ENCODE data around the gene OR8B12.
"Not testable (repeated sequence)": the region's sequence is repeated elsewhere in the genome, so short reads cannot be mapped to it uniquely, and the experiment has no call there.

Gene OR8B12

GRCh38 chr11:124519850-124520549 lies 23.5 kb downstream of the OR8B12 start:
- no peak for DNase-seq

- DNase-seq, result no peak
Observed at GRCh38 chr11:124518989-124519451, 24.4 kb downstream of the OR8B12 start.

DNA sequence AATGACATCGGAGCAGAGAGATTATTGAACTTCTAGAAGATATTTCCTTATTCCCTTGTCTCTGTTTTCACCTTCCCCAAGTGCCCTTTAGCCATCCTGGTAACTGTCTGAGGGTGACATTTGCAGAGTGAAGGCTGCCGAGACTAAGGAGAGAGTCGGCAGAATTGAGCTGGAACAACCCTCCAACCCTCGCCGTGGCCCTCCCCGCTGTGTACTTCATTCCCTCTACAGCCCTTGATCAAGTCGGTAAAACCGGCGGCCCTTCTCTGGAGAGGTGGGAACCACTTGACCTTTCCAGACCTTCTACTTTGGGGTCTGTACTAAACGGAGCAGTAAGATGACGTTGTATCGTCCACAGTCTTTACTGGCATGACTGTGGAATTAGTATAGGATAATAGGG lies 26.1 kb downstream of the OR8B12 start:
- no peak for DNase-seq

DNA sequence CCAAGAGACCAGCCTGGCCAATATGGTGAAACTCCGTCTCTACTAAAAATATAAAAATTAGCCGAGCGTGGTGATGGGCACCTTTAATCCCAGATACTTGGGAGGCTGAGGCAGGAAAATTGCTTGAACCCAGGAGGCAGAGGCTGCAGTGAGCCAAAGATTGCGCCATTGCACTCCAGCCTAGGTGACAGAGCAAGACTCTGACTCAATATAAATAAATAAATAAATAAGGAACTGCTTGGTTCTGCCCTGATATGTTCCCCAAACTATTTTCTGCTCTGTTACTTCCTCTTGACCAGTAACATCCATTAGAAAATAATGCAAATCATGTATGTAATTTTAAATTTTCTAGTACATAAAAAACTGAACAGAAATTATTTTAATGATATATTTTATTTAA lies 28.8 kb downstream of the OR8B12 start:
- DNase-seq, result not testable (repeated sequence)

GRCh38 chr11:124514131-124514530 lies 29.3 kb downstream of the OR8B12 start:
- DNase-seq, result no peak

DNA sequence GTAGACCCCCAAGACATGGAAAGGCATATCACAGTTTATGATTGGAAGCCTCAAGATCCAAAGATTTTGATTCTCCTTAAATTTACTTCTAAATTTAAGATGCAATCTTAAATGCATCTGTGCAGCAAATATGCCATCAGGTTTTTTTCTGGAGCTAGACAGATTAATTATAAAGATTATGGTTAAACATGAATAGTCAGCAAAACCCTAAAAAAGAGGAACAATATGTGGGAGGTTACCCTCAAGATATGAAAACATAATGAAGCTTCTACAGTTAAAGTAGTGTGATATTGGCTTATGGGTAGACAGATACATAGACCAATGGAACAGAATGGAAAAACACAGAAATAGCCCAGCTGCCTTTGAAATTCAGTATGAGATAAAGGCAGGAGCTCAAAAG lies 31.7 kb downstream of the OR8B12 start:
- no peak for DNase-seq

DNA sequence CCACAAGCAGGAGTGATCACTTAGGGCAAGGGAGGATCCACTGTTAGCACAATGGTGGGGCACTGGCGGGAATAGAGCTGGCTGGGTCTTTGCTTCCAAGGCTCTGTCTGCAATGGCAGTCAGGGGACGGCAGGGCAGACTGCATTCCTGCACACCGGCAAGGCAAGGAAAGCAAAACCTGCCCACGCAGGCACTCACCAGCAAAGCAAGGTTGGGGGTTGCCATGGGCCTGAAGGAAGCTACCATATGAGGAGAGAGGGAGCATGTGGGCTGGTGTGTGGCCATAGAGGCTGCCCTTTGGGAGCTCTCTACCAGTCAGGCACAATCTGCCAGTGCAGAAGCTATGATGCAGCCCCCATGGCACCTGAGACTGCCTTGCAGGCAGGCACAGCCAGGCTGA lies 33.2 kb downstream of the OR8B12 start:
- DNase-seq, result no peak

GRCh38 chr11:124499711-124500110 lies 43.7 kb downstream of the OR8B12 start:
- DNase-seq, result no peak

GRCh38 chr11:124493016-124493655 lies 50.3 kb downstream of the OR8B12 start:
- DNase-seq, result no peak

Measured in SHP77 (cell line).